ENCODE data around the gene HAP1.
"Not testable (repeated sequence)": the region's sequence is repeated elsewhere in the genome, so short reads cannot be mapped to it uniquely, and the experiment has no call there.

Gene HAP1

GRCh38 chr17:41707803-41708669 lies 26.4 kb downstream of the HAP1 start:
- TF ChIP-seq CTCF (IDR thresholded peaks at IDR 0.05; ENCODE audit: extremely low read depth, missing control alignments), result no peak

GRCh38 chr17:41705271-41705991 lies 29.0 kb downstream of the HAP1 start:
- no peak for DNase-seq (ENCODE audit: low spot score)
- TF ChIP-seq CTCF (IDR thresholded peaks at IDR 0.05; ENCODE audit: extremely low read depth, missing control alignments), result no peak

More at GRCh38 chr17:41707803-41708669, 26.4 kb downstream of the HAP1 start:
- no peak for DNase-seq (ENCODE audit: low spot score)

GRCh38 chr17:41702712-41703111 lies 31.7 kb downstream of the HAP1 start:
- TF ChIP-seq CTCF (IDR thresholded peaks at IDR 0.05; ENCODE audit: extremely low read depth, missing control alignments), result no peak
- no peak for DNase-seq (ENCODE audit: low spot score)

GRCh38 chr17:41700843-41701242 lies 33.6 kb downstream of the HAP1 start:
- not testable (repeated sequence) for DNase-seq (ENCODE audit: low spot score)

- DNase-seq (ENCODE audit: low spot score), result no peak
- no peak for TF ChIP-seq CTCF (IDR thresholded peaks at IDR 0.05; ENCODE audit: extremely low read depth, missing control alignments)
Measured at GRCh38 chr17:41697122-41697962, 37.1 kb downstream of the HAP1 start.

GRCh38 chr17:41695954-41696757 lies 38.3 kb downstream of the HAP1 start:
- DNase-seq (ENCODE audit: low spot score), result peak; percentile 78
- peak; percentile 65 for TF ChIP-seq CTCF (IDR thresholded peaks at IDR 0.05; ENCODE audit: extremely low read depth, missing control alignments)

- no peak for DNase-seq (ENCODE audit: low spot score)
- no peak for TF ChIP-seq CTCF (IDR thresholded peaks at IDR 0.05; ENCODE audit: extremely low read depth, missing control alignments)
Measured at GRCh38 chr17:41695134-41695661, 39.2 kb downstream of the HAP1 start.

All from GM20000 (cell line).